VCaP (cell line): ENCODE data around the gene SND1.

Source experiments
- H3K27ac ChIP-seq: fragments of 450-650 bp; 2 replicates; pipeline ENCODE4 v1.5.1; 2017
- TF ChIP-seq, protein P1 (sequence below): fragments of 450-650 bp; conservative IDR thresholded peaks from 2 replicates; pipeline ENCODE4 v1.5.1; 2017; ENCODE audit warnings: mild to moderate bottlenecking, moderate library complexity

The SND1 gene

DNA sequence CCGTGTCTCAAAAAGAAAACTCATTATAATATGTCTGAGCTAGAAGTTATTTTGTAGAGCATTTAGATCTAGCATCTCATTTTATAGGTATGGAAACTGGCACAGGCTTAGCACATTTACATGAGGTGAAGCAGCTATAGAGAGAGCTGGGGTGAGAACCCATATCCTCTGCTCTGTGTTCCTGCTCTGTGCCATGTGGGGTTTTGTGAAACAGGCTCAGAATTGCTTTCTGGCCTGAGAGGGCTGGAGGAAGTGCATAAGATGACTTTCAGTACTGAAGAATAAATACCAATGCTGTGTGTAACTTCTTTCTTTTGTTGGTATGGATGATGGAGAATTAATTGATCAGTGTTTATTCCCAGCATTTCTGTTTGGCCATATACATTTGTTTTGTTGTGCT lies 220.1 kb downstream of the SND1 start:
- TF ChIP-seq, protein P1, sequence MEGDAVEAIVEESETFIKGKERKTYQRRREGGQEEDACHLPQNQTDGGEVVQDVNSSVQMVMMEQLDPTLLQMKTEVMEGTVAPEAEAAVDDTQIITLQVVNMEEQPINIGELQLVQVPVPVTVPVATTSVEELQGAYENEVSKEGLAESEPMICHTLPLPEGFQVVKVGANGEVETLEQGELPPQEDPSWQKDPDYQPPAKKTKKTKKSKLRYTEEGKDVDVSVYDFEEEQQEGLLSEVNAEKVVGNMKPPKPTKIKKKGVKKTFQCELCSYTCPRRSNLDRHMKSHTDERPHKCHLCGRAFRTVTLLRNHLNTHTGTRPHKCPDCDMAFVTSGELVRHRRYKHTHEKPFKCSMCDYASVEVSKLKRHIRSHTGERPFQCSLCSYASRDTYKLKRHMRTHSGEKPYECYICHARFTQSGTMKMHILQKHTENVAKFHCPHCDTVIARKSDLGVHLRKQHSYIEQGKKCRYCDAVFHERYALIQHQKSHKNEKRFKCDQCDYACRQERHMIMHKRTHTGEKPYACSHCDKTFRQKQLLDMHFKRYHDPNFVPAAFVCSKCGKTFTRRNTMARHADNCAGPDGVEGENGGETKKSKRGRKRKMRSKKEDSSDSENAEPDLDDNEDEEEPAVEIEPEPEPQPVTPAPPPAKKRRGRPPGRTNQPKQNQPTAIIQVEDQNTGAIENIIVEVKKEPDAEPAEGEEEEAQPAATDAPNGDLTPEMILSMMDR: no peak
- H3K27ac ChIP-seq: no peak overlapping the region

DNA sequence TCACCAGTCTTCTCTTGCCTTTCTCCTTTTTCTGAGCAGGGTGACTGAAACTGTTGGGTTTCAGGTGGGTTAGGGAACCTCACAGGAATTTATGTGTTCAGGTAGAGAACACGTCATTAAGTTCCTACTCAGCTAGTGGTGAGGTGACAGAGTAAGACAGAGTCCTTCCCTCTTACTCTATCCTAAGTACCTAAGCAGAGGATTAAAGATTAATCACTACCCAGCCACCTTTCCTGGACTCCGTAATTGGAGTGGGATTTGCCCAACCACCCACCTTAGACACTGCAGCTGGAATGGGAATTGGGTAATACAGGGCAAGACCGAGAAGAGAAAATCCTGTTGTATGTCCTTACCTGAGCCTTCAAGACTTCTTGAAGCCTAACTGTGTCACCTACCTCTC lies 221.2 kb downstream of the SND1 start:
- TF ChIP-seq, protein P1: no peak
- H3K27ac ChIP-seq: no peak overlapping the region

DNA sequence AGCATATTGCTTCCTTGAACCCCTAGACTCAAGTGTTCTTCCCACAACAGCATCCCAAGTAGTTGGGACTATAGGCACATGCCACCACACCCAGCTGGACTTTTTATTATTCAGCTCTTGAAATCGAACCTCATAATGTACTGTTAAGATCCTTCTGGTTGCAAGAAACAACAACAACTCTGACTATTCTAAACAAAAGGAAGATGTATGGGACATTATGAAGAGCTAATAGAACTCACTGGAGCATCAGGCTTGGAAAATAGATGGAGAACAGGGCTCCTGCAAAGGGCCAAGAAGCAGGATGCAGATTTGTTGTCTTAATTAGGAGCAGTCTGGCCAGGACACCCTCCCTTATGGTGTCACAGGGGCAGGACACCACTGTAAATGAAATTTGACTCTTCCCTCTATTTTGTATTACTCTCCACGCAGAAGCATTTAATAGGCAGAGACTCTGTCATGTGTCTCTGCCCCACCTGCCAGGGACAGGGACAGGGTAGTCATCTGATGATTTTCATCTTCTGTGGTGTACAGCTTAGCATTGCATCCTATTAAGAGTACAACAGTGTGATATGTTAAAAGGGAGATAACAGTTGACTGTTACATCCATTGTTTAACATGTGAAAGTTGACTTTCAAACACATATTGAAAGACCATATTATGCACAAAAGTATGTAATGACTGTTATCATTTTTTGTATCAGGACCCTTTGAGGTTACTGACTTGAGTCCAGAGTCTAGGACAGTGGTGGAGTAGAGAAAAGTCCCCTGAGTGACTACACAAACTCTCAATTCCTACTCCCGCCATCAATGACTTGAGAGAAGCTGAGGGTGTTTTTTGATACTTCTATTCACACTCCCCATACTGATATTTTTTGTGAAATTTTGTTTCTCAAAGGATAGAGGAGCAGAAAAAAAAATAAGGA lies 222.0 kb downstream of the SND1 start:
- H3K27ac ChIP-seq: no peak overlapping the region
- TF ChIP-seq, protein P1: no peak

DNA sequence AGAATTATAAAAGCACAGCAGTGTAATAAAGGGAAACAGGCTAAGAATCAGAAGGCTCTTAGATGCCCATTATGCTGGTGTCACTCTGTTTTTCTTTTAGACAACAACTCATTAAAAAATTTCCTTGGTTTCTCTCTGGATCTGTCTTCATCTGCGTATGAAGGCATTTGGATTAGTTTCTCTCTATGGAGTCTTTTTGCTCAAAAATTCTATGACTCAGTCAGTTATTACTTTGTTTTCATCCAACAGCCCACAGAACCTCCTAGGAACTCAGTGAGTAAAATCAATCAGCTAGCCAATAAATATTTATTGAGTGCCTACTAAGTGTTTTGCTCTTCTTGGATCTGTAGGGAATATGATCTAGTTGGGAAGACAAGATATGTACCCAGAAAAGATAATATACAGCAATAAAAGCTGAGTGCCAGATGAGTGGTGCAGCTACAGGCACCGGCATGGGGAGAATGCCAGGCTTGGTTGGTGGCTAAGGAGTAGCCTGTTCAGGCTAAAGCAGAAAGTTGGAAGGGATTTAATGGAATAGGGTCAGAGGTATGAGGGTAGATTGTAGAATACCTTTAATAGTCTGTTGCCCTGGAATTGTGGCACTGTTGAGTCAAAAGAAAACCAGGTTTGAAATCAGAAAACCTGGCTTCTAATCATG lies 223.1 kb downstream of the SND1 start:
- TF ChIP-seq, protein P1: no peak
- no peak overlapping the region for H3K27ac ChIP-seq

DNA sequence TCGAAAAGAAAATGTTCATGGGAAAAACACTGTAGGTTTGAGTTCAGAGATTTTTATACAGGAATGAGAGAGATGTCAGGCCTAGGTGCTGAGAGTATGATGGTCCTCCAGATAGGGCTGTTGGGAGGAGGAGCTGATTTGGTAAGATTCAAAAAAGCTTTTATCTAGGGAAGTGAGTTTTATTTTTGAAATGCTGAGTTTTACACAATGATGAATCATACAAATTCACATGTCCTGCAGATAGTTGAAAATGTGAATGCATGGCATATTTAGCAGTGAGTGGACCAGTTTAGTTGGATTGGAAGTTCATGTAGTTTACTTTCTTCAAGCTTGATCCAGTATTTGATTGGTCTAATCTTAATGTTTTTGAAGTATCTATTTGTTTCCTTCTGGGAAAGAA lies 224.4 kb downstream of the SND1 start:
- TF ChIP-seq, protein P1: no peak

DNA sequence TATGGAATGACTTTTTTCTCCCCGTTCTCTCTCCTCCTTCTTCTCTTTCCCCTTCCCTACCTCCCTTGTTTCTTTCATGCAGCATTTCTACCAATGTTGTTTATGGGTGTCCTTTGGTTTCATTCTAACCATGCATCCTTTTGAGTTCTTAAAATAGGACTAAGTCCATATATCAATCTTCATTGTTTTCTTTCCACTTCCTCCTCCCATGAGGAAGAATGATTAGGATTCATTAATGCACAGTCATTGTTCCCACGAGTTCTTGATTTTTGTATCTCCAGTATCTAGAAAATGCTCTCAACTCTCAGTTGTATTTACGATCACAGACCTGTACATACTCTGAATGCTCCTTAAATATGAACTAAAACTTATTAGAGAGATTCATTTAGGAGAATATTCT lies 226.0 kb downstream of the SND1 start:
- TF ChIP-seq, protein P1: no peak
- no peak overlapping the region for H3K27ac ChIP-seq

More for the DNA sequence above, 224.4 kb downstream of the SND1 start:
- no peak overlapping the region for H3K27ac ChIP-seq

DNA sequence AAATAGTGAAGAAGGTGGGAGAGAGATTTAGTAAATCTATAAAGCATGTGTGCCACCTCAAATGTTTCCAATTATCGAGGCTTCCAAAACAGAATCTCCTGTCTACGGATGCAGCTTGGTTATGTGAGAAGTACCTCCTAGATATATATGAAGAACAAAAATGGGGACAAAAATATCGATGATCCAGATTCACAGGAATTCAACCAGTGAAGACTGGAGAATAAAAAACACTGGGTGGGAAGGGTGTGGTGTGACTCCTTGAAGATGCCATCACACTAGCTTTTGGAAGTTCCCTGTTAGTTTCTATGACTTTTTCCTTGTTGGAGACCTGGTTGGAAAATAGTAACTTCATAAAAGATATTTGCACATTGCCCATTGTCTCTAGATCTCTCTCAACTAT lies 226.8 kb downstream of the SND1 start:
- TF ChIP-seq, protein P1: no peak

More for the DNA sequence above, 226.8 kb downstream of the SND1 start:
- no peak overlapping the region for H3K27ac ChIP-seq
